Measurements from ENCODE around the gene MEN1.
"Not testable (repeated sequence)": the region's sequence is repeated elsewhere in the genome, so short reads cannot be mapped to it uniquely, and the experiment has no call there.

The MEN1 gene

DNA sequence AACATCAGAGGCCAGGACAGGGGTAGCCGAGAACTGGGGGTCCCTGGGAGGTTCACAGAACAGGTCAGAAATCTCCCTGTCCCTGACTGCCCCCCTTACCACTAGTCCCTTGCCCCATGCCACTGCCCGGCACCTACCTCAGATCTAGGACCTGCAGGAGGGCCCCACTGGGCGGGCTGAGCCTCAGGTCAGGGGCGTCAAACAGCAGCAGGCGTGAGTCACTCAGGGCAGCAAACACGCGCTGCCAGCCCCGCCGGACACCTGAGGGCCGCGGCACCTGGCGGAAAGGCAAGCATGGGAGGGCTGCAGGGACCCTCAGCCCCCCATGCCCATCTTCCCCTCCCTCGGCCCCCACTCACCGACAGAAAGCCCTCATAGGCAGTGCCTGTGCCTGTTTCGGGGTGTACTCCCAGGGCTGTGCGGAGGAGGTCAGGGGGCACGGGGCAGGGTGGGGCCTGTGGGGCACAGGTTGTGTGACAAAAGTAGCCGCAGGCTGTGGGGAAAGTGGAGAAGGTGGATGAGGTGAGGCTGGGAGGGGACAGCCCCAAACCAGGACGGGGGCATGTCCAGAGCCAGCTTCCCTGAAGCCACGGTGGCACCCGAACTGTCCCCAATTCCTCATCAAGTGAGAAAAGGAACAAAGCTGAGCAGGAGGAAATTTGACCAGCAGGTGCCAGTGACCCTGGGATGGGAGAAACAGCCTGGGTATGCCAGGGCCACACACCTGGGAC lies 22.3 kb upstream of the MEN1 start:
- no peak for DNase-seq (ENCODE audit: low spot score)

DNA sequence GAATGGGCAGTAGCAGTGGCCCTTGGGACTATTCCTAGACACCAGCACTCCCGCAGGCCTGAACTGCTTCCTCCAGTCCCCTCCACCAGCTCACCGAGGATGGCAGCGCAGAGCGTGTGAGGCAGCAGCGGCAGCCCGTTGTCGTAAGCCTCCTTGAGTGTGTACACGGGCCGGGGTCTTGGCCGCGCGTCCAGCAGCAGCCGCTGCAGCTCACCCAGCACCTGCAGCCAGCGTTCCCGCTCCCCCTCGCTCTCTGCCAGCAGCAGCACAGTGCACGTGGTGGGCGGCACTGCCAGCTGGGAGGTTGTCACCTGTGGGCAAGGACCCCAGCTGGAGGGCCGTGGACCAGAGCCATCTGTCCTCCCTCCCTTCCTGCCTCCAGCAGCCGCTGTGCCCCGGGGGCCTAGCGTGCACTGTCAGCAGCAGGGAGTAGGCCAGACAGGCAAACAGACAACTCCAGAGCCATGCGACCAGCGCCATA lies 21.1 kb upstream of the MEN1 start:
- DNase-seq (ENCODE audit: low spot score): no peak

DNA sequence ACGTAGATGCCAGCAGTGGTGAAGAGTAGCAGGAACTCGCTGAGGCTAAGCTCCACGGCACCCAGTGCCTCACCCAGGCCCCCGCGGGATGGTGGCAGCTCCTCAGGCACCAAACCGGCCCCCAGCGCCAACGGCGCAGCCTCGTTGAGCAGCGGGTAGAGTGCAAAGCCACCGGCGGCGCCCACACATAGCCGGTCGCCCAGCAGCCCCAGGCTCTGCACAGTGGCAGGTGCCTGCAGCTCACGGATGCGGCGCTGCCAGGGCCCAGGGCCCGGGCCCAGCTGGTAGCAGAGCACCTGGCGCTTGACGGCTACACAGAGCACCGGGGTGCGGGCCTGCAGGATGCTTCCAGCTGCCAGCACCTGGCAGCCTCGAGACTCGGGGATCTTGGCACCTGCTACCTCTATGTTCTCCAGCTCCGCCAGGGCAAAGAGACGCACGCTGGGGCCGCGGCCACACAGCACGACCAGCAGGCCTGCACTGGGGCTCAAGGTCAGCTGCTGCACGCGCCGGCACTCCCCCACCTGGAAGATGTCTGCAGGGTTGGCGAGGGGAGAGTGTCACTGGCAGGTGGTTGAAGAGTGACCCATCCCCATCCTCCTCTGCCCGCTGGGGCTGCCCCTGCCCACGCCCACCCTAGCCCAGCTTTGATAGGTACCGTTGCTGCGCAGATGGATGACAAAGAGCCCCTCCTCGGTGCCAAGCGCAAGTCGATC lies 19.3 kb upstream of the MEN1 start:
- no peak for DNase-seq (ENCODE audit: low spot score)

- DNase-seq (ENCODE audit: low spot score): no peak
These were observed 17.1 kb upstream of the MEN1 start for GRCh38 chr11:64827451-64827839.

GRCh38 chr11:64826578-64827450 lies 16.5 kb upstream of the MEN1 start:
- no peak for DNase-seq (ENCODE audit: low spot score)

DNA sequence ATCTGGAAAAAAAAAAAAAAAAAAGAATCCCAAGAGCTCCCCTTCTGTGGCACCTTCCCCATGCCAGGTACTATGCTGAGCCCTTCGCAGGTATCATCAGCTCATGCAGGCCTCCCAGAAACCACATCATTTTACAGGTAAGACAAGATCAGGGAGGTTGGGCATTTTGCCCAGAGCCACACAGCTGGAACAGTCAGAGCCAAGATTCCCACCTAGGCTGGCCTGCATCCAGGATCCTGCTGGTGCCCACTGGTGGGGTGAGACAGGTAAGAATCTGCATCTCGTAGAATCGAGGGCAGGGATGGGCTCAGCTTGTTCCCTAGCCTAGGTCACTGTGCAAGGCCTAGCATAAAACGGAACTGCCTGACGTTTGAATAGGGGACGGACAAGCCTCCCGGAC lies 15.7 kb upstream of the MEN1 start:
- DNase-seq (ENCODE audit: low spot score): no peak

- DNase-seq (ENCODE audit: low spot score): no peak
These were observed 13.3 kb upstream of the MEN1 start for GRCh38 chr11:64823568-64824119.

DNA sequence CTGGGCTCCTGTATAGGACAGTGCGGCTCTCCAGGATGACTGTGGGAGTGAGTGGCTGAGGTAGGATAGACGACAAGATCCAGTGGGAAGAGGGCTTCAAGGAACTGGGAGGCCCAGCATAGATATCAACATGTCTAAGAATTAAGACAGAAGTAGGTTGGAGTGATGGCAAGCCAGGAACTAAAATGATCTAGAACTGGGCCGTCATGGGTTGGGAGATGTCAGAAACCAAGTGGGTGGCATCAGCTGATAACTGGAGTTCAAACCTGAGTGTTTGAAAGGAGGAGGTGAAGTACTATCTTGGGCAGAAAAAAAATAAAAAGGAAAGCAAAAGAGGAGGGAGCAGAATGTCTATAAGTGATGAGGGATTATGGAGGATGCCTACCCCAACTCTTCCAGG lies 7.1 kb upstream of the MEN1 start:
- DNase-seq (ENCODE audit: low spot score): no peak

DNA sequence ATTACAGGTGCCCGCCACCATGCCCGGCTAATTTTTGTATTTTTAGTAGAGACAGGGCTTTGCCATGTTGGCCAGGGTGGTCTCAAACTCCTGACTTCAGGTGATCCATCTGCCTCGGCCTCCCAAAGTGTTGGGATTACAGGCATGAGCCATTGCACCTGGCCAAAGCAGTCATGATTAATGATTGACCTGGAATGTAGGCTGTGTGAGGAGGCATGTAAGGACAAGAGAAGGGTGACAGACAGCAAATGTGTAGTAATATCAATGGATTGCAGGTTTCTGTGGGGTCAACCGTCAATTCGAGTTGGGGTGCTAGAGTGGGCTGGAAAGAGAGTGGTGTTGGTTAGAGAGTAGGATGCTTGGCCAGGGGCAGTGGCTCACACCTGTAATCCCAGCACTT lies 5.1 kb upstream of the MEN1 start:
- not testable (repeated sequence) for DNase-seq (ENCODE audit: low spot score)

GRCh38 chr11:64814712-64815187 lies 4.4 kb upstream of the MEN1 start:
- no peak for DNase-seq (ENCODE audit: low spot score)

- DNase-seq (ENCODE audit: low spot score): no peak
These were observed 3.5 kb upstream of the MEN1 start for GRCh38 chr11:64813826-64814225.

DNA sequence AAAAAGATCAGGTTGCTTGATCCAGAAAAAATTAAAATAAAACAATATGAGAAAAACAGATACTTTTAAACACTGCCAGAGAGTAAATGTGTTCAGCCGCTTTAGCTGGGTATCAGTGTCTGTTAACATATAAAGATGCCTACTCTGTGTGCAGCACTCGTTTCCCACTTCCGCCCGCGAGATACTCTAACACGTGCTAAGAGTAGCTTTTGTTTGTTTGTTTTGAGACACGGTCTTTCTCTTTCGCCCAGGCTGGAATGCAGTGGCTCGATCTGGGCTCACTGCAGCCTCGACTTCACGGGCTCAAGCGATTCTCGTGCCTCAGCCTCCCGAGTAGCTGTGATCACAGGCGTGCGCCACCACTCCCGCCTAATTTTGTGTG lies 531 bp upstream of the MEN1 start:
- no peak for DNase-seq (ENCODE audit: low spot score)

DNA sequence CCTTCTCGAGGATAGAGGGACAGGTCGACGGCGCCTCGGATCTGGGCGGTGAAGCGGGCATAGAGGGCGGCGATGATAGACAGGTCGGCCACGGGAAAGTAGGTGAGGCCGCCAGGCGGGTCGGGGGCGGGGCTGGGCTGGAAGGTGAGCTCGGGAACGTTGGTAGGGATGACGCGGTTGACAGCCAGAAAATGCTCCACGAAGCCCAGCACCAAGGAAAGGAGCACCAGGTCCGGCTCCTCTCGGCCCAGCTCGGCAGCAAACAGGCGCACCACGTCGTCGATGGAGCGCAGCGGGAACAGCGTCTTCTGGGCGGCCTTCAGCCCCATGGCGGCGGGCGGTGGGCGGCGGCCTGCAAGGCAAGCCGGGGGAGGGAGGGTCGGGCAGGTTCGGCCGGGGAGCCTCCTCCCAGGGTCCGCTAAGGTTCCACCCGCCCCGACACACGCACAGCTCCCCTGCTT lies 540 bp downstream of the MEN1 start:
- peak; percentile 10 for DNase-seq (ENCODE audit: low spot score)

DNA sequence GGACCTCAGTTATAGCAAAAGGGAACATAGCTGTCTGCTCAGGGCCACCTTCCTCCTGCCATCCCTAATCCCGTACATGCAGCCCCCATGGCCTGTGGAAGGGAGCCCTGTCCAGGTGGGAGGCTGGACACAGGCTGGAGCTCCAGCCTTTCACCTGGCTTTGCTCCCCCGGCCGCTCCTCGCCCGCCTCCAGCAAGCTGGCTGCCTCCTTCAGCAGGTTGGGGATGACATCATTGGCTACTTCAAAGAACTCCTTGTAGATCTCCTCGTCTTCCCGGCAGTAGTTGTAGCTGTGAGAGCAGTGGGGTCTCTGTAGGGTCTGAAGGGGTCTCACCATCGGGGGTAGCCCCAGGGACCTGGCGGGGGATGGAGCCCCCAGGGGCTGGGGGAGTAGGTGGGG lies 4.9 kb downstream of the MEN1 start:
- DNase-seq (ENCODE audit: low spot score): no peak

- DNase-seq (ENCODE audit: low spot score): no peak
These were observed 5.8 kb downstream of the MEN1 start for GRCh38 chr11:64804346-64805210.

- no peak for DNase-seq (ENCODE audit: low spot score)
These were observed 6.5 kb downstream of the MEN1 start for GRCh38 chr11:64803846-64804345.

GRCh38 chr11:64803158-64803845 lies 7.0 kb downstream of the MEN1 start, which contains the start of gene MAP4K2:
MAP4K2 (minus strand) TSS chr11:64803214; CDS start chr11:64803149, 65 bp downstream.
- DNase-seq (ENCODE audit: low spot score): peak; percentile 96

GRCh38 chr11:64802370-64803157 lies 7.8 kb downstream of the MEN1 start:
- DNase-seq (ENCODE audit: low spot score): no peak

All from AG08395 (cell line).